Activated T-helper 1 cell treated with anti-CD3 and anti-CD28 coated beads, Interleukin-12 subunit alpha, Interleukin-12 subunit beta, Interleukin-2, Interleukin-4 antibody, amounts not matched to agents 30 ng/mL and 10 ng/mL and 1 ng/mL, durations not matched to agents 14 hours and 24 hours and 36 hours (primary cell): ENCODE measurements around the gene PROCA1. TPM values are rescaled to one million over a fixed set of nuclear protein-coding genes. Genes with fewer than 3 reads are reported as not detected.

Experiments used
- DNase-seq: peaks from one replicate; pipeline ENCODE4 v3.0.0; 2021; ENCODE audit warnings: low spot score
- H3K27ac Mint-ChIP-seq: one replicate; pipeline ENCODE4 v1.8.0; 2021; ENCODE audit warnings: mild to moderate bottlenecking, mixed read lengths
- H3K27me3 Mint-ChIP-seq: one replicate; pipeline ENCODE4 v1.8.0; 2022; ENCODE audit warnings: mild to moderate bottlenecking, moderate library complexity, mixed read lengths; ENCODE audit not compliant: insufficient read depth
- H3K36me3 Mint-ChIP-seq: one replicate; pipeline ENCODE4 v1.8.0; 2021; ENCODE audit warnings: low read depth, mixed read lengths
- H3K4me1 Mint-ChIP-seq: one replicate; pipeline ENCODE4 v1.8.0; 2021; ENCODE audit warnings: low read depth, mixed read lengths
- H3K4me3 Mint-ChIP-seq: one replicate; pipeline ENCODE4 v1.8.0; 2021; ENCODE audit warnings: mild to moderate bottlenecking, moderate library complexity, mixed read lengths
- H3K9me3 Mint-ChIP-seq: one replicate; pipeline ENCODE4 v1.8.0; 2021; ENCODE audit warnings: mixed read lengths
- intact Hi-C: fragments of 100-400 bp; cut with micrococcal nuclease; formaldehyde crosslinking; loops from one replicate; pipeline ENCODE4 v1.15.1; 2024
- total RNA-seq: library from RNA; stranded (reverse); gene quantifications from 2 replicates; pipeline ENCODE4 v1.2.3, GENCODE V29; 2022

The PROCA1 gene, protein sequence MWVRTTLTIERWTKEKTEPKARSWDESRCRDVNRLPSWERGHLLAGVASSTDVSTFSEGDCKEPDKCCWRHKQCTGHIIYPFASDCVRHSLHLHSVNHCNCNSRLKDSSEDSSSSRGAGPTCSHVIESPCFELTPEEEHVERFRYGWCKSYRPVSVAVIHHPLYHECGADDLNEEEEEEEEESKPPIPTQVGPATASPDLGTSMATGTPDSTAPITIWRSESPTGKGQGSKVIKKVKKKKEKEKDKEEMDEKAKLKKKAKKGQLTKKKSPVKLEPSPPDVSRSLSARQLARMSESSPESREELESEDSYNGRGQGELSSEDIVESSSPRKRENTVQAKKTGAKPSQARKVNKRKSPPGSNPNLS
- 4.4 and 5.2 TPM in 2 replicates for total RNA-seq

GRCh38 chr17:28711723-28712031, at the start of gene PROCA1:
PROCA1 (minus strand) TSS chr17:28711888; CDS start chr17:28711660, 228 bp downstream.
- Mint-ChIP-seq H3K4me3 (peak within 1 kb of the TSS; percentile 89), H3K27me3 (peaks cover 16% of the 10 kb centered on the region), H3K4me1 (peaks cover 20% of the 10 kb centered on the region), H3K36me3 (peaks cover 2% of the 10 kb centered on the region), H3K9me3 (no peaks in the 10 kb centered on the region), H3K27ac (peak within 1 kb of the TSS; percentile 92)
- intact Hi-C loops, result loop anchor here (1.0 to 10.0 kb wide), 7 partner anchors 8 to 683 kb away; partner anchors contain the start of genes ALDOC, BLTP2, RPL23A and SPAG5
- DNase-seq, result no peak

DNA sequence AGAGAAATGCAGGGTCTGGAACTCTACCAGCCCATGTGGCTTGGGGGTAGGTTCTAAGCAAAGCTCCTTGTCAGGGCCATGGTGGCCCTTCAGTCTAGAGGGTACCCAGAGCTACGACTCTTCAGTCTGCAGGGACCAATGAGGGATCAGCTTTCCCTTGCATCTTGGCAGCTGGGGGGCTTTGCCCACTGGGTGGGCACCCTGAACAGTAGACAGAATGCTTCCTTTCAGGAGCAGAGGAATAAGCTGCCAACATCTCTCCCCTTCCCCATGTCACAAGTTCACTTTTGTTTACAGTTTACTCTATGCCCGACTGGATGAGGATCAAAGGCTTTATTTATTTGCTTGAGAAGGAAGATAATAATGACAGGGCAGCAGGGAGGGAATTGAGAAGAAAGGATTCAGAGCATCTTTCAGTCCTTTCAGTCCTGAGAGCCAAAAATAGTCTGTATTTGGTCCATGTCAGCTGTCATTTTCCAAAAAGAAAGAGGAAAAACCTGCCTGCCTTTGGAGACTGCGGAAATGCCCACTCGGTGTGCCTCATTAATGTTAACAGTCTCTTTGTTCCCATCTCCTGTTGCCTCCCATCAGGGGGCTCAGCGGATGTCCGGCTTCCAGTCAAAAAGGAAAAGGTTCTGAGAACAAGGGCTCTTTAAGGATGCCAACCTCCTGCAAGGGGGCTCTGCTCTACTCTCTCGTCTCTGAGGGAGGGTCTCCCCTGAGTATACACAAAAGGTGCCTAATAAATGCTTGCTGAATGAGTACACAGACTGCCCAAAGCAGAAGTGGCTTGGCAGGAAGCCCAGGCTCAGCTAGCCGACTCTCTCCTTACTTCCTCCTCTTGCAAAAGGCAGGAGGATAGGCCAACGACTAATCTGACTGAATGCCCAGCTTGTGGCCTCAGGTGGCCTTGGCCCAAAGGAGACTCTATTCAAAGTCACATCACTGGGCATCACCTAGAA, 49.2 kb upstream of the PROCA1 start:
- no peaks in the 10 kb centered on the region for H3K27me3 Mint-ChIP-seq
- intact Hi-C loops, result loop anchor here (10.0 kb wide), 1 partner anchor 354 kb away; no protein-coding TSS in a partner anchor
- H3K4me3 Mint-ChIP-seq, result no peak overlapping the region
- no peak for DNase-seq
- H3K4me1 Mint-ChIP-seq, result peaks cover 22% of the 10 kb centered on the region
- no peak overlapping the region for H3K27ac Mint-ChIP-seq
- no peaks in the 10 kb centered on the region for H3K9me3 Mint-ChIP-seq
- peaks cover 40% of the 10 kb centered on the region for H3K36me3 Mint-ChIP-seq

GRCh38 chr17:28759256-28759865, 47.7 kb upstream of the PROCA1 start:
- intact Hi-C loops, result no loop called here
- Mint-ChIP-seq H3K4me3 (no peak overlapping the region), H3K36me3 (peaks cover 36% of the 10 kb centered on the region), H3K27me3 (no peaks in the 10 kb centered on the region), H3K9me3 (no peaks in the 10 kb centered on the region), H3K4me1 (peaks cover 14% of the 10 kb centered on the region), H3K27ac (no peak overlapping the region)
- DNase-seq, result no peak

DNA sequence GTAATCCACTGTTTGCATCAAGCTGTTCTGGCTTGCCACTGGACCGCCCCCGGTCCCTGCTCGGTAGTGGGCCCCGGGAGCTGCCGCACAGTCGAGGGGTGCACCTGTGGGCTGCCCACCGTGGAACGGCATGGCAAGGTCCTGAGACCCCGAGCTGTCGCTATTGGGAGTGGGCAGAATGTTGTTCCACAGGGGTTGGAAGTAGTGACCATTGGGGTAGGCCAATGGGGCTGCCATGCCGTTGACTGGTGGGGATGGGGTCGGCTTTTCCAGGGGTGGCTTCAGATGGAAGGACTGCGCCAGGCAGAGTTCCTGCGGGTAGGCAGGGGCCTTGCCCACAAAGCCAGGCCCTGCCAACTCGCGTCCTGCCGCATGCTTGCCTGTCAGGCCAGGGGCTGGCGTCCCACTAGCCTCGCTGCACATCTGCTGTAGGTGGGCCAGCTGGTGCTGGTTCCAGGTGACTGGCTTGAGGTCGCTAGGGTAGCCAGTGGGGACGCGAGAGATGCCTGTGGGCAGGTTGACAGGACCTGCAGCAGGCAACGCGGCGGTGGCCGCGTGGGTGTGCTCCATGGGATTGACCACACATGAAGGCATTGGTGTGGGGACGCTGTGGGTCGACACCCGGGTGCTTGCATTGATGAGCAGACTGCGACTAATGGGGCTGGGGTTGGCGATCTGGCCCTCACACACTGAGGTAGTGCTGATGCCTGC, 46.9 kb upstream of the PROCA1 start:
- intact Hi-C loops, result no loop called here
- no peak overlapping the region for H3K4me3 Mint-ChIP-seq

DNA sequence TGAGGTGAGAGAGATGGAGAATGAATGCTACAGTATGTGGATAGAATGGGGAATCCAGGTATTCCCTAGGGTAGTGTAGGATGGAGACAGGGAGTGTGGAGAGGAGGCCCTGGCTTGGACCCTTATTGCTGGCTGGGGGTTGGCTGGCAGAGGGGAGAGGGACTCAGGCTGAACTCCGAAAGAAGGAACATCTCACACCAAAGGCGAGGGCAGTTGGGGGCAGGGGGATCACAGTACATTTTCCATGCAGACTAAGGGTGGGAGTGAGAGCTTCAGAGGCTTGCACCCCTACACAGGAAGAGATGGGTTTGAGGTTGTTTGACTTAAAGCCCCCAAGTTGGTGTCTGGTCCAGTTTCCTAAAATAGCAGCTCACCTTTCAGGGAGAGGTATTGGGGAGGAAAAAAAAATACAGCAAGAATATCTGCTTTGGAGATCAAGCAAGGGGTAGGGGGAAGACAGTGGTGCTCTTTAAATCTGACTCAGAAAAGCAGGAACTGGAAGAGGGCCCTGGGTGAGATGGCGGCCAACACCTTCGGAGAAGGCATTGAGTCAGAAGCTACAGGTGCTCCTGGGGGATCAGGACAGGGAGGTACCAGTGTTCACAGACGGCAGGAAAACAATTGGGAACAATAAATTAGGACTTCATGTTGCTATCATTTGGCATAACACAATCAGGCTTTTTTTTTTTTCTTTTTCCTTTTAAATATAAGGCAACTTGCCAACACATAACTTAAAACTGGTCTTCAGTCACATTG, 44.5 kb upstream of the PROCA1 start:
- Mint-ChIP-seq H3K4me1 (no peaks in the 10 kb centered on the region), H3K36me3 (peaks cover 30% of the 10 kb centered on the region), H3K27ac (peak overlapping the region; percentile 67), H3K27me3 (no peaks in the 10 kb centered on the region), H3K4me3 (no peak overlapping the region), H3K9me3 (no peaks in the 10 kb centered on the region)
- intact Hi-C loops, result no loop called here
- DNase-seq, result no peak

More for the DNA sequence above, 46.9 kb upstream of the PROCA1 start:
- no peak for DNase-seq
- Mint-ChIP-seq H3K9me3 (no peaks in the 10 kb centered on the region), H3K36me3 (peaks cover 34% of the 10 kb centered on the region), H3K27me3 (no peaks in the 10 kb centered on the region), H3K4me1 (peaks cover 9% of the 10 kb centered on the region), H3K27ac (no peak overlapping the region)

DNA sequence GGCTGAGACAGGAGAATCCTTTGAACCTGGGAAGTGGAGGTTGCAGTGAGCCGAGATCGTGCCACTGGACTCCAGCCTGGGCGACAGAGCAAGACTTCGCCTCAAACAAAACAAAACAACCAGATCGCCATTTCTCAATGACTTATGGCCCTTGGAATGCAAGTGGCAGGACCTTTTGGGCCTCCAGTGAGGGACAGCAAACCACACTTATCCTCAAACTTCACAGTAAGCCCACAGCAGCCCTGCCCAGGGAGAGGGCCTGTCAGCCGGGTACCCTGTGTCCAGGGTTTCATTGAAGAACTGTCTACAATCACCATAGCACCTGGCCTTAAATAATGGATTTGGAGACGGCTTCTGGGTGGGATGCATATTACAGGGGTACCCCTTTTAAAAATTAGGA, 43.8 kb upstream of the PROCA1 start:
- no peak overlapping the region for H3K27ac Mint-ChIP-seq
- no peak for DNase-seq
- intact Hi-C loops, result no loop called here
- no peaks in the 10 kb centered on the region for H3K27me3 Mint-ChIP-seq
- H3K4me3 Mint-ChIP-seq, result no peak overlapping the region
- H3K36me3 Mint-ChIP-seq, result peaks cover 33% of the 10 kb centered on the region
- no peaks in the 10 kb centered on the region for H3K4me1 Mint-ChIP-seq
- no peaks in the 10 kb centered on the region for H3K9me3 Mint-ChIP-seq

DNA sequence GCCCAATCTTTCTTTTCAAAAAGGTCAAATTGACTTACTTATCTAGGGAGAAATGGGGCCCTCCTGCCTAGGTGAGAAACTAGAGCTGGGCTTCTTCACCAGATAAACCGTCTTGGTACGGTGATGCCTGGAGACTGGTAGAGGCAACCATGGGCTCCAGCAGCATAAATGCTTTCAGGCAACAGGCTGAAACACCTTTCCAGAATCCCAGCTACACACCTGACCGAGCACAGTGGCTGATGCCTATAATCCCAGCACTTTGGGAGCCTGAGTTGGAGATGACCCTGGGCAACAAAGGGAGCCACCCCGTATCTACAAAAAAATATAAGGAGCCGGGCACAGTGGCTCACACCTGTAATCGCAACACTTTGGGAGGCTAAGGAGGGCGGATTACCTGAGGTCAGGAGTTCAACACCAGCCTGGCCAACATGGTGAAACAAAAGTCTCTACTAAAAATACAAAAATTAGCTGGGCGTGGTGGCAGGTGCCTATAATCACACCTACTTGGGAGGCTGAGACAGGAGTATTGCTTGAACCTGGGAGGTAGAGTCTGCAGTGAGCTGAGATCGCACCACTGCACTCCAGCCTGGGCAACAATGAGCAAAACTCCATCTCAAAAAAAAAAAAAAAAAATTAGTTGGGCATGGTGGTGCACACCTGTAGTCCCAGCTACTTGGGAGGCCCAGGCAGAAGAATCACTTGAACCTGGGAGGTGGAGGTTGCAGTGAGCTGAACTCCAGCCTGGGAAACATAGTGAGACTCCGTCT, 40.1 kb upstream of the PROCA1 start:
- Mint-ChIP-seq H3K4me3 (no peak overlapping the region), H3K27me3 (no peaks in the 10 kb centered on the region), H3K27ac (no peak overlapping the region), H3K36me3 (peaks cover 36% of the 10 kb centered on the region), H3K4me1 (peaks cover 8% of the 10 kb centered on the region), H3K9me3 (no peaks in the 10 kb centered on the region)
- DNase-seq, result no peak
- intact Hi-C loops, result no loop called here

GRCh38 chr17:28750178-28751047, 38.7 kb upstream of the PROCA1 start:
- peaks cover 21% of the 10 kb centered on the region for H3K4me1 Mint-ChIP-seq

DNA sequence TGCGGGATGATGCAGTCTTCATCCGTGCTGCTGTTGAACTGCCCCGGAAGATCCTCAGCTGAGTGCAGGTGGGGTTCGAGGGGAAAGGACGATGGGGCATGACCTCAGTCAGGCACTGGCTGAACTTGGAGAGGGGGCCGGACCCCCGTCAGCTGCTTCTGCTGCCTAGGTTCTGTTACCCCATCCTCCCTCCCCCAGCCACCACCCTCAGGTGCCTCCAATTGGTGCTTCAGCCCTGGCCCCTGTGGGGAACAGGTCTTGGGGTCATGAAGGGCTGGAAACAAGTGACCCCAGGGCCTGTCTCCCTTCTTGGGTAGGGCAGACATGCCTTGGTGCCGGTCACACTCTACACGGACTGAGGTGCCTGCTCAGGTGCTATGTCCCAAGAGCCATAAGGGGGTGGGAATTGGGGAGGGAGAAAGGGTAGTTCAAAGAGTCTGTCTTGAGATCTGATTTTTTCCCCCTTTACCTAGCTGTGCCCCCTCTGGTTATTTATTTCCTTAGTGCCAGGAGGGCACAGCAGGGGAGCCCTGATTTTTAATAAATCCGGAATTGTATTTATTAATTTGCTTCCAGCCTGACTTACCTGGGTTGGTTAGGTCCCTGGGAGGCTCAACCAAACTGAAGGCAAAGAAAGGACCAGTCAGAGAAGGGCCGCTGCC, 38.0 kb upstream of the PROCA1 start:
- Mint-ChIP-seq H3K4me3 (peak overlapping the region; percentile 11), H3K9me3 (no peaks in the 10 kb centered on the region), H3K27ac (no peak overlapping the region), H3K27me3 (no peaks in the 10 kb centered on the region), H3K36me3 (peaks cover 34% of the 10 kb centered on the region), H3K4me1 (peaks cover 21% of the 10 kb centered on the region)
- no peak for DNase-seq
- intact Hi-C loops, result loop anchor here (1.0 kb wide), 2 partner anchors 22 to 105 kb away; no protein-coding TSS in a partner anchor

More at GRCh38 chr17:28750178-28751047, 38.7 kb upstream of the PROCA1 start:
- intact Hi-C loops, result loop anchor here (1.0 kb wide), 2 partner anchors 23 to 106 kb away; no protein-coding TSS in a partner anchor
- Mint-ChIP-seq H3K27me3 (no peaks in the 10 kb centered on the region), H3K27ac (no peak overlapping the region), H3K36me3 (peaks cover 32% of the 10 kb centered on the region), H3K4me3 (peak overlapping the region; percentile 11), H3K9me3 (no peaks in the 10 kb centered on the region)
- DNase-seq, result peak; percentile 82

DNA sequence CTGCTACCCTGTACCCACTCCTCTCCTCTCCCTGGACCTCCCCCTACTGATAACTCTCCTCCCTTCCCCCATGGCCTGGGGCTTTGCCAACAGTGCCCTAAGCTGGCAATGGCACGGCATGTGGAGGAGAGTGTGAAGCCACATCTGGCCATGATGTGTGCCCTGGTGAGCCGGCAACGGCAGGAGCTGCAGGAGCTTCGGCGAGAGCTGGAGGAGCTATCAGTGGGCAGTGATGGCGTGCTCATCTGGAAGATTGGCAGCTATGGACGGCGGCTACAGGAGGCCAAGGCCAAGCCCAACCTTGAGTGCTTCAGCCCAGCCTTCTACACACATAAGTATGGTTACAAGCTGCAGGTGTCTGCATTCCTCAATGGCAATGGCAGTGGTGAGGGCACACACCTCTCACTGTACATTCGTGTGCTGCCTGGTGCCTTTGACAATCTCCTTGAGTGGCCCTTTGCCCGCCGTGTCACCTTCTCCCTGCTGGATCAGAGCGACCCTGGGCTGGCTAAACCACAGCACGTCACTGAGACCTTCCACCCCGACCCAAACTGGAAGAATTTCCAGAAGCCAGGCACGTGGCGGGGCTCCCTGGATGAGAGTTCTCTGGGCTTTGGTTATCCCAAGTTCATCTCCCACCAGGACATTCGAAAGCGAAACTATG, 37.3 kb upstream of the PROCA1 start:
- no peak overlapping the region for H3K4me3 Mint-ChIP-seq
- H3K9me3 Mint-ChIP-seq, result no peaks in the 10 kb centered on the region
- H3K27me3 Mint-ChIP-seq, result no peaks in the 10 kb centered on the region
- peak overlapping the region; percentile 29 for H3K27ac Mint-ChIP-seq
- intact Hi-C loops, result no loop called here
- no peak for DNase-seq
- H3K36me3 Mint-ChIP-seq, result peaks cover 34% of the 10 kb centered on the region
- peaks cover 21% of the 10 kb centered on the region for H3K4me1 Mint-ChIP-seq
